Measurements from ENCODE around the gene SI.

- TF ChIP-seq CTCF (IDR thresholded peaks at IDR 0.05; ENCODE audit: insufficient read depth, low read length) = no peak
- no peak for TF ChIP-seq REST (IDR thresholded peaks at IDR 0.05; ENCODE audit: insufficient replicate concordance, low read depth)
- TF ChIP-seq POLR2AphosphoS5 (IDR thresholded peaks at IDR 0.05; ENCODE audit: low read depth) = no peak
- no peak for TF ChIP-seq SPI1 (IDR thresholded peaks at IDR 0.05; ENCODE audit: borderline replicate concordance, low read depth)
Measured at GRCh38 chr3:165075695-165076094, 2.6 kb downstream of the SI start.

All from HL-60 (cell line).